Stimulated activated CD8-positive, alpha-beta memory T cell treated with anti-CD3 and anti-CD28 coated beads, Interleukin-2, amount 100 ng/mL, for 1 hour (primary cell): ENCODE results near the gene RNASE9.
"Not testable (repeated sequence)": the region's sequence is repeated elsewhere in the genome, so short reads cannot be mapped to it uniquely, and the experiment has no call there.

Source experiments
- DNase-seq, 2 donors: peaks; one replicate each; pipeline ENCODE4 v3.0.0-alpha.2; 2020; ENCODE audit warnings: low read depth in 2 of 2

RNASE9 gene

GRCh38 chr14:20522332-20522731 is 38.5 kb downstream of the RNASE9 start:
- no peak for DNase-seq

- no peak for DNase-seq
These were observed 43.9 kb downstream of the RNASE9 start for GRCh38 chr14:20516921-20517320.

- DNase-seq = no peak
These were observed 45.0 kb downstream of the RNASE9 start for GRCh38 chr14:20515846-20516245.

GRCh38 chr14:20512177-20512905 is 48.5 kb downstream of the RNASE9 start:
- DNase-seq = no peak

- no peak for DNase-seq
These were observed 52.5 kb downstream of the RNASE9 start for GRCh38 chr14:20508367-20508766.

GRCh38 chr14:20507537-20507936 is 53.3 kb downstream of the RNASE9 start:
- DNase-seq = not testable (repeated sequence)

GRCh38 chr14:20506752-20507151 is 54.1 kb downstream of the RNASE9 start:
- not testable (repeated sequence) for DNase-seq

- not testable (repeated sequence) for DNase-seq
These were observed 54.6 kb downstream of the RNASE9 start for GRCh38 chr14:20506276-20506675.
